ENCODE measurements around the gene EGFR.

EGFR gene

GRCh38 chr7:55177589-55178261, 158.9 kb downstream of the EGFR start:
- no peak for DNase-seq

- DNase-seq: no peak
Measured at GRCh38 chr7:55178292-55178862, 159.6 kb downstream of the EGFR start.

GRCh38 chr7:55178863-55179773, 160.3 kb downstream of the EGFR start:
- DNase-seq: no peak

- DNase-seq: no peak
Measured at GRCh38 chr7:55179931-55180682, 161.3 kb downstream of the EGFR start.

GRCh38 chr7:55180963-55181542, 162.2 kb downstream of the EGFR start:
- no peak for DNase-seq

- DNase-seq: no peak
Measured at GRCh38 chr7:55181762-55182161, 162.9 kb downstream of the EGFR start.

- no peak for DNase-seq
Measured at GRCh38 chr7:55183897-55184296, 165.1 kb downstream of the EGFR start.

GRCh38 chr7:55185321-55185802, 166.5 kb downstream of the EGFR start:
- no peak for DNase-seq

GRCh38 chr7:55185941-55186609, 167.3 kb downstream of the EGFR start:
- DNase-seq: no peak

GRCh38 chr7:55187701-55188491, 169.1 kb downstream of the EGFR start:
- DNase-seq: no peak

- DNase-seq: no peak
Measured at GRCh38 chr7:55188590-55189138, 169.8 kb downstream of the EGFR start.

- no peak for DNase-seq
Measured at GRCh38 chr7:55189146-55189766, 170.4 kb downstream of the EGFR start.

- DNase-seq: no peak
Measured at GRCh38 chr7:55189878-55190436, 171.1 kb downstream of the EGFR start.

GRCh38 chr7:55190511-55191160, 171.8 kb downstream of the EGFR start:
- DNase-seq: no peak

- DNase-seq: no peak
Measured at GRCh38 chr7:55191161-55191925, 172.5 kb downstream of the EGFR start.

- no peak for DNase-seq
Measured at GRCh38 chr7:55191926-55192692, 173.3 kb downstream of the EGFR start.

- DNase-seq: no peak
Measured at GRCh38 chr7:55192723-55193122, 173.9 kb downstream of the EGFR start.

GRCh38 chr7:55193245-55193644, 174.4 kb downstream of the EGFR start:
- DNase-seq: no peak

All from activated CD4-positive, alpha-beta T cell treated with anti-CD3 and anti-CD28 coated beads, Interleukin-2, amount 50 U/mL, for 48 hours (primary cell).